NT2/D1 (cell line): ENCODE measurements around the gene S100A9.

ENCODE experiments used
- SUZ12 ChIP-seq: IDR thresholded peaks from 2 replicates; pipeline ENCODE4 v1.6.1; 2011; ENCODE audit not compliant: insufficient read length, insufficient read depth; ENCODE audit errors: extremely low read depth
- YY1 ChIP-seq: IDR thresholded peaks from 2 replicates; pipeline ENCODE4 v1.6.1; 2011; ENCODE audit not compliant: insufficient read length, insufficient read depth
- ZNF274 ChIP-seq: IDR thresholded peaks from 2 replicates; pipeline ENCODE4 v1.6.1; 2011; ENCODE audit warnings: mild to moderate bottlenecking, low read depth, low read length

- TF ChIP-seq YY1 (no peak), SUZ12 (no peak), ZNF274 (no peak)
These were observed 16.4 kb downstream of the S100A9 start for GRCh38 chr1:153374071-153374470.
